PC-9 (cell line): ENCODE results near the gene SMARCC2.

Source experiments
- EZH2 ChIP-seq: fragments of 200-600 bp; sonication (generic); IDR thresholded peaks from 2 replicates; pipeline ENCODE4 v1.8.0; 2017; ENCODE audit warnings: antibody characterized with exemption, low read depth
- TF ChIP-seq, protein P1 (sequence below): fragments of 200-600 bp; sonication (generic); conservative IDR thresholded peaks from 2 replicates; pipeline ENCODE4 v1.6.1; 2017; ENCODE audit warnings: mixed run types, antibody characterized with exemption, mild to moderate bottlenecking, moderate library complexity

DNA sequence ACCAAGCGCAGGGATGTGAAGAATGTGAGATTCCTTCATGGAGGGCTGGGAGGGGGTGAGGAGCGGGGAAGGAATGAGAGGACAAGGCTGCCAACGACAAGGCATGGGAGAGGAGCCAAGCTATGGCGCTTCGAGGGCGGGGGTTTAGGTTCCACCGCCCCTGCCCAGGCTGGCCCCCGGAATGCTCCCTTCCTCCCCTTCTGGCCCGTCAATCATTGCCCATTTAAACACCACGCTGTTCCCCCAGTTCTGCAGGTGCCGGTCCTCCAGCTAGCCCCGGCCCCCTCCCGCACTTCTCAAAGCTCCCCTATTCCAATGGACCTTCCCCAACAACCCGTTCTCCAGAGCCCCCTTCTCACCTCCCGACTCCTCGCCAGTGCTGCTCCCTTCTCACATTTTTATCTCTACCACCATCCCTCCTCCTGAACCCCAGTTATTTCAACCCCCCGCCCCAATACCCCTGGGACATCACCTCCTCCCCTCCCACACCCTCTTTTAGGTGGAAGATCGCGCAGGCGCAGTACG is 32.0 kb upstream of the SMARCC2 start:
- TF ChIP-seq, protein P1, sequence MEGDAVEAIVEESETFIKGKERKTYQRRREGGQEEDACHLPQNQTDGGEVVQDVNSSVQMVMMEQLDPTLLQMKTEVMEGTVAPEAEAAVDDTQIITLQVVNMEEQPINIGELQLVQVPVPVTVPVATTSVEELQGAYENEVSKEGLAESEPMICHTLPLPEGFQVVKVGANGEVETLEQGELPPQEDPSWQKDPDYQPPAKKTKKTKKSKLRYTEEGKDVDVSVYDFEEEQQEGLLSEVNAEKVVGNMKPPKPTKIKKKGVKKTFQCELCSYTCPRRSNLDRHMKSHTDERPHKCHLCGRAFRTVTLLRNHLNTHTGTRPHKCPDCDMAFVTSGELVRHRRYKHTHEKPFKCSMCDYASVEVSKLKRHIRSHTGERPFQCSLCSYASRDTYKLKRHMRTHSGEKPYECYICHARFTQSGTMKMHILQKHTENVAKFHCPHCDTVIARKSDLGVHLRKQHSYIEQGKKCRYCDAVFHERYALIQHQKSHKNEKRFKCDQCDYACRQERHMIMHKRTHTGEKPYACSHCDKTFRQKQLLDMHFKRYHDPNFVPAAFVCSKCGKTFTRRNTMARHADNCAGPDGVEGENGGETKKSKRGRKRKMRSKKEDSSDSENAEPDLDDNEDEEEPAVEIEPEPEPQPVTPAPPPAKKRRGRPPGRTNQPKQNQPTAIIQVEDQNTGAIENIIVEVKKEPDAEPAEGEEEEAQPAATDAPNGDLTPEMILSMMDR: no peak
- no peak for TF ChIP-seq EZH2
